ENCODE data around the gene TRAF3.
"Not testable (repeated sequence)": the region's sequence is repeated elsewhere in the genome, so short reads cannot be mapped to it uniquely, and the experiment has no call there.

Gene TRAF3

DNA sequence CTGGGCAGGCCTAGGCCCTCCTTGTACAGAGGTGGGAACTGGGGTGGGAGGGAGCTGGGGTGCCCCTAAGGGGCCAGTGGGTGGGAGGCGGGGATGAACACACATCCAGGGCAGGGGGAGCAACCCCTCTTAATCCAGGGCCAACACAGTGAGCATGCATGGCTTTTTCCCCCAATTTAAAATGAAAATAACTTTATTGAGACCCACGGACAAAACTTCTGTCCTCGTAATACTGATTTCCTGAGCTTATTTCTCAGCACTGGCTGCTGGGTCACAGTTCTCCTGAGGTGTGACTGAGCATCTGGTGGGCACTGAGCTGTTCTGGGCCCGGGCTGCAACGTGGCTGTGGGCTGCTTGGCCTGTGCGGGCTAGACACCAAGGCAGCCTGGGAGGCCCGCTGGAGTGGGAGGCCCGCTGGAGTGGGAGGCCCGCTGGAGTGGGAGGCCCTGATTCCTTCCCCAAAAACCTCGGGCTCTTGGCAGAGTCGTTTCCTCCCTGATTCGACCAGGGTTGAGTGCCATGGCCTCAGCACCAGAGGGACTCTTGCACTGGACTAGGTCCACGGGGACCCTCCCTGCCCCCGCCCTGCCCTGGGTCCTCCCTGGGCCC, 24.9 kb upstream of the TRAF3 start:
- Histone ChIP-seq H3K4me3 (ENCODE audit: low read depth in 1 of 2, low read length in 2 of 2) (no peak overlapping the region), H3K4me1 (ENCODE audit: control insufficient read depth in 1 of 2, insufficient read depth in 2 of 2, low read length in 2 of 2) (no peaks in the 10 kb centered on the region), H3K27me3 (ENCODE audit: control insufficient read depth in 1 of 2, insufficient read depth in 2 of 2, low read length in 2 of 2) (no peaks in the 10 kb centered on the region), H3K9ac (ENCODE audit: low read depth in 1 of 2, low read length in 2 of 2) (no peak overlapping the region), H3K9me3 (ENCODE audit: control insufficient read depth in 1 of 2, low read length in 2 of 2) (no peaks in the 10 kb centered on the region), H3K27ac (ENCODE audit: low read depth, low read length) (no peak overlapping the region), H3K36me3 (ENCODE audit: control insufficient read depth in 1 of 2, insufficient read depth in 2 of 2, low read length in 2 of 2) (peaks cover 0 to 2% of the 10 kb centered on the region in 2 donors)

DNA sequence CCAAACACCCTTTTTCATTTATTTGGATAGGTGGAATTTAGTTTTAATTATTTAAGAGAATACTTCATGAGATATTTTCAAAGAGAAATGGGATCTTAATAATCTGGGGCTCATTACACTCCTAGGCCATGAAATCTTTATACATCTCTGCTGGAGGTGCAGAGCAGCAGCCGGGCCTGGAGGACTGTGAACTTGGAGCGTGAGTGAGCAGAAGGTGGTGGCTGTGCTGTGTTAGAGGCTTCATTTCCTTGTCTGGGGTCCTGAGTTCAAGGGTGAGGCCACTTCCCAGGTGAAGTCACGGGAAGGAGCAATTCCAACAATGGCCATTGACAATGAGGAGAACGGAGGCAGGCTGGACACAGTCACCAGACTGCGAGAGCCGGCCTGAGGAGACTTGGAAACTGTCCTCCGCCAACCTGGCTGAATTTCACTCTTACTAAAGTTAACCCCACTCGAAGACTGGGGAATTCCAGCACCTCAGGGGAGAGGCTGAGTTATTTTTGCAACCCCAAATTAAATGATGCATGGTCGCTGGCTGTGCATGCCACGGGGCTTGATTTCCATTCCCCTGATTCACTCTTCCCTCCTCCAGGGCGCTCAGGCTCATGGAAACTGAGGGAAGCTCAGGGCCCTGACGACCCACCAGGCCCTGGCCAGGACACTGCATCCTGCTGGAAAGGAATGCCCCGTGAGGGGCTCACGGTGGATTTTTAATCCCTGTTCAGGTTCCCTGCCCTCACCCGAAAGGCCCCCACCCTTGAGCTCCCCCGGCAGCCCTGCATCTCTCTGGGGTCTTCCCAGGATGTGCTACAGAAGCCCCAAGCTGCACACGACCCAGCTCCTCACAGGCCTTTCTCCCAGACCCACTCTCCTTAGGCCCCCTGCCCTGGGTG, 22.6 kb upstream of the TRAF3 start:
- Histone ChIP-seq H3K27me3 (ENCODE audit: control insufficient read depth in 1 of 2, insufficient read depth in 2 of 2, low read length in 2 of 2) (no peaks in the 10 kb centered on the region), H3K36me3 (ENCODE audit: control insufficient read depth in 1 of 2, insufficient read depth in 2 of 2, low read length in 2 of 2) (peaks cover 0 to 2% of the 10 kb centered on the region in 2 donors)

DNA sequence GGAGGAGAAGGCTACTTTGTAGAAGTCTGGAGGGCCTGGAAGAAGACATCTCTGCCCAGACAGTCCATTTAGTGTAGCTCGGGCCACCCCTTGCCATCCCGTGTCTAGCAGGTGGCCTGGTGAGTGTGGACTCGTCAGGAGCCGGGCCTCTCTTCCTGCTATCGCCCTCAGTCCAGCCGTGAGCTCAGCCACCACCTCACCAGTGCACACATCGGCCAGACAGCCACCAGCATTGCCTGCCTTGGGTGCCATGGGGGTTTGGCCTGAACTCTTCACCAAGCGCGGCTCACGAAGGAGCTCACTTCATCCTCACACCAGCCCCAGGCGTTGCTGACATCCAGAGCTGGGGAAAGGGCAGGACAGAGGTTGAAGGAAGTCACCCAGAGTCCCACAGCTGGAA, 19.6 kb upstream of the TRAF3 start:
- Histone ChIP-seq H3K4me1 (ENCODE audit: control insufficient read depth in 1 of 2, insufficient read depth in 2 of 2, low read length in 2 of 2) (peaks cover 4 to 10% of the 10 kb centered on the region in 2 donors), H3K27ac (ENCODE audit: low read depth, low read length) (no peak overlapping the region), H3K4me3 (ENCODE audit: low read depth in 1 of 2, low read length in 2 of 2) (no peak overlapping the region), H3K36me3 (ENCODE audit: control insufficient read depth in 1 of 2, insufficient read depth in 2 of 2, low read length in 2 of 2) (no peaks in the 10 kb centered on the region), H3K27me3 (ENCODE audit: control insufficient read depth in 1 of 2, insufficient read depth in 2 of 2, low read length in 2 of 2) (no peaks in the 10 kb centered on the region), H3K9ac (ENCODE audit: low read depth in 1 of 2, low read length in 2 of 2) (no peak overlapping the region), H3K9me3 (ENCODE audit: control insufficient read depth in 1 of 2, low read length in 2 of 2) (no peaks in the 10 kb centered on the region)

More for the DNA sequence above, 22.6 kb upstream of the TRAF3 start:
- no peak overlapping the region for H3K4me3 ChIP-seq (ENCODE audit: low read depth in 1 of 2, low read length in 2 of 2)
- no peaks in the 10 kb centered on the region for H3K9me3 ChIP-seq (ENCODE audit: control insufficient read depth in 1 of 2, low read length in 2 of 2)
- H3K4me1 ChIP-seq (ENCODE audit: control insufficient read depth in 1 of 2, insufficient read depth in 2 of 2, low read length in 2 of 2): no peaks in the 10 kb centered on the region
- no peak overlapping the region for H3K9ac ChIP-seq (ENCODE audit: low read depth in 1 of 2, low read length in 2 of 2)
- H3K27ac ChIP-seq (ENCODE audit: low read depth, low read length): no peak overlapping the region

DNA sequence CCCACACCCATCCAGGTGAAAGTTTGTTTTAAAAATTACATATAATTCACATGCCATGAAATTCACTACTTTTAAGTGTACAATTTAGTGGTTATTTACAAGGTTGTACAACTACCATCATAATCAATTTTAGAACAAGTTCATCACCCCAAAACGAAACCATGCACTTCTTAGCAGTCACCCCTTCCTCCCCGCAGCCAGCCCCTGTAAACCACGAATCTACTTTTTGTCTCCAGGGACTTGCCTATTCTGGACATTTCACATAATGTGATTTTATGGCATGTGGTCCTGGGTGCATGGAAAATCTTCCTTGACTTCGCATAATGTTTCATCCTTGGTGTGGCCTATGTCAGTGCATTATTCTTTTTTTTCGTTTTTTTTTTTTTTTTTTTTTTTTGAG, 19.2 kb upstream of the TRAF3 start:
- Histone ChIP-seq H3K4me1 (ENCODE audit: control insufficient read depth in 1 of 2, insufficient read depth in 2 of 2, low read length in 2 of 2) (peaks cover 4 to 10% of the 10 kb centered on the region in 2 donors), H3K36me3 (ENCODE audit: control insufficient read depth in 1 of 2, insufficient read depth in 2 of 2, low read length in 2 of 2) (no peaks in the 10 kb centered on the region), H3K27me3 (ENCODE audit: control insufficient read depth in 1 of 2, insufficient read depth in 2 of 2, low read length in 2 of 2) (no peaks in the 10 kb centered on the region), H3K4me3 (ENCODE audit: low read depth in 1 of 2, low read length in 2 of 2) (no peak overlapping the region), H3K9me3 (ENCODE audit: control insufficient read depth in 1 of 2, low read length in 2 of 2) (no peaks in the 10 kb centered on the region), H3K9ac (ENCODE audit: low read depth in 1 of 2, low read length in 2 of 2) (no peak overlapping the region), H3K27ac (ENCODE audit: low read depth, low read length) (no peak overlapping the region)

DNA sequence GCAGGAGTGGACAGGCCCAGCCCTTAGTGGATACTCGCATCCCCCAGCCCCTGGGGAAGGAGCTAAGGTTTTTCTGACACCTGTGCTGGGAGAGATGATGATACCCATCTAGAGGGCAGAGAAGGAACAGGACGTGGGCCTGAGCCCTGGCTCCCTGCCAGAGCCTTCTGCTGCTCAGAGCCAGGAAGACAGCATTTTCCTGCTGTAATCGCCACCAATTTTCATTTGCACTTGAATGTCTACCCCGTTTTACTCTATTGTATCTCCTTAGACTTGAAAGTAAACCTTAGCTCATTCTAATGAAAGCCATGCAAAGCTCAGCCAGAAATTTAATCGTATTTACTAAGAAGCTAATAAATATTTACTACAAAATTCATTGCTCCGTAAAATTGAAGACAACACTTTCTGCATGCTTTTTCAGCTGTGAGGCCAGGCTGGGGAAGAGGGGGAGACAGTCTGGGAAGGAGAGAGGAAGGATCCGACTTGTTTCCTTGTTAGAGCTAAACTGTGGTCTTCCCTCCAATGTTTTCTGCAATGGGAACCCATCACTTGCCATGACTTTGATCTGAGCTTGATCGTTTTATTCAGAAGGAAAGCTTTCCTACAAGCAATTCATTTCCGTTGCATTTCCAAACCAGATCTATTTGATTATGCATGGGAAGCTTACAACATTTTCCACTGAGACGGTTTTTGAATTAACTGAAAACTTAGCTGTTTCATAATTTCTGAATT, 17.6 kb upstream of the TRAF3 start:
- Histone ChIP-seq H3K9ac (ENCODE audit: low read depth in 1 of 2, low read length in 2 of 2) (no peak overlapping the region), H3K27me3 (ENCODE audit: control insufficient read depth in 1 of 2, insufficient read depth in 2 of 2, low read length in 2 of 2) (no peaks in the 10 kb centered on the region), H3K27ac (ENCODE audit: low read depth, low read length) (no peak overlapping the region), H3K36me3 (ENCODE audit: control insufficient read depth in 1 of 2, insufficient read depth in 2 of 2, low read length in 2 of 2) (no peaks in the 10 kb centered on the region), H3K9me3 (ENCODE audit: control insufficient read depth in 1 of 2, low read length in 2 of 2) (no peaks in the 10 kb centered on the region), H3K4me3 (ENCODE audit: low read depth in 1 of 2, low read length in 2 of 2) (no peak overlapping the region), H3K4me1 (ENCODE audit: control insufficient read depth in 1 of 2, insufficient read depth in 2 of 2, low read length in 2 of 2) (peaks cover 4 to 10% of the 10 kb centered on the region in 2 donors)

DNA sequence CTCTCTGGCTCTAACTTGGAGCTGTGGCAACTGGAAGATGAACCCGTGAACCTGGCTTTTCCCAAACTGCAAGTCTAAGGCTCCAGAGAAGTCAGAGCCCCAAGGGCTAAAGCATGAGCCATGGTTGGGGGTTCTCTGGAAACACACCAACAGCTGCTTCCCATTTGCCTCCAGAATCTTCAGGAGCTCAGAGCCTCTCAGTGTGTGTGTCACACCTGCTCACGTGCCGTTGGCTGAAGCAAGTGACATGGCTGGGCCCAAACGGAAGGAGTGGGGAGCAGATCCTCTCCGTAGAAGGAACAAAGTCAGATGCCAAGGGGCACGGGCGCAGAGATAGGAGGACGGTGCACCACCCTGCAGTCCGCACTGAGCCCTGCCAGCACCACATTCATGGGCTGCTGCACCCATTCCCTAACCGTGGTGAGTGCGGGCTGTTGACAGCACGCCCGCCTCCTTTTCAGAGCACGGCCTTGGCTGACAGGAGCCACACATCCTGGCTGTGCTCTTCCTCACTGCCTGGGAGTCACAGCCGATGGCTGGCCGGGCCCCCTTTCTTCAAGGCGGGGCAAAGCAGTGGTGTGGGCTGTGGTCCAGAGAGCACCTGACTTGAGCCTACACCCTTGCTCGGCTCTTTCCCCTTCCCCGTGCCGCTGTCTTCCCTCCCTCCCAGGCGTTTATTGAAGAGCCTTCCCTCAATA, 16.6 kb upstream of the TRAF3 start:
- Histone ChIP-seq H3K4me3 (ENCODE audit: low read depth in 1 of 2, low read length in 2 of 2) (peak overlapping the region in 1 of 2 donors; percentile 53), H3K27me3 (ENCODE audit: control insufficient read depth in 1 of 2, insufficient read depth in 2 of 2, low read length in 2 of 2) (no peaks in the 10 kb centered on the region), H3K4me1 (ENCODE audit: control insufficient read depth in 1 of 2, insufficient read depth in 2 of 2, low read length in 2 of 2) (peaks cover 4 to 10% of the 10 kb centered on the region in 2 donors), H3K36me3 (ENCODE audit: control insufficient read depth in 1 of 2, insufficient read depth in 2 of 2, low read length in 2 of 2) (no peaks in the 10 kb centered on the region), H3K27ac (ENCODE audit: low read depth, low read length) (no peak overlapping the region), H3K9me3 (ENCODE audit: control insufficient read depth in 1 of 2, low read length in 2 of 2) (no peaks in the 10 kb centered on the region), H3K9ac (ENCODE audit: low read depth in 1 of 2, low read length in 2 of 2) (no peak overlapping the region)

DNA sequence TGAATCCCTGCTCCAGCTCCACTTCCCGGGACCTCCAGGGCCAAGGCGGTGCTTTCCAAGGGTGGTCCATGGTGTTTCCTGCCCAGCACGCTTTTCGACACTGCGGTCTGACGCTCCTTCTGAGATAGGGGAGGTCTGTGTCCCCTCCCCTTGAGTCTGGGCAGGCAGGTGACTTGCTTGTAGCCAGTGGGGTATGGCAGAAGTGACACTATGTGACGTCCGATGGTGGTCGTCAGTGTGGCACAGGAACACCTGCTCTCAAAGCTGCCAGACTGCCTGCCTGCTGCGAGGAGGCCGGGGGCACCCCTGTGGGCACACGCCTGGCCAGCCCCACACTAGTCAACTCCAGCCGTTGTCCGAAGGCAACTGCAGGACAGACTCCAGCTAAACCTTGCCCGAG, 16.0 kb upstream of the TRAF3 start:
- H3K4me1 ChIP-seq (ENCODE audit: control insufficient read depth in 1 of 2, insufficient read depth in 2 of 2, low read length in 2 of 2): peaks cover 4 to 10% of the 10 kb centered on the region in 2 donors
- no peak overlapping the region for H3K9ac ChIP-seq (ENCODE audit: low read depth in 1 of 2, low read length in 2 of 2)
- no peaks in the 10 kb centered on the region for H3K9me3 ChIP-seq (ENCODE audit: control insufficient read depth in 1 of 2, low read length in 2 of 2)
- H3K27me3 ChIP-seq (ENCODE audit: control insufficient read depth in 1 of 2, insufficient read depth in 2 of 2, low read length in 2 of 2): no peaks in the 10 kb centered on the region
- no peak overlapping the region for H3K27ac ChIP-seq (ENCODE audit: low read depth, low read length)
- peak overlapping the region in 1 of 2 donors; percentile 53 for H3K4me3 ChIP-seq (ENCODE audit: low read depth in 1 of 2, low read length in 2 of 2)
- H3K36me3 ChIP-seq (ENCODE audit: control insufficient read depth in 1 of 2, insufficient read depth in 2 of 2, low read length in 2 of 2): no peaks in the 10 kb centered on the region

DNA sequence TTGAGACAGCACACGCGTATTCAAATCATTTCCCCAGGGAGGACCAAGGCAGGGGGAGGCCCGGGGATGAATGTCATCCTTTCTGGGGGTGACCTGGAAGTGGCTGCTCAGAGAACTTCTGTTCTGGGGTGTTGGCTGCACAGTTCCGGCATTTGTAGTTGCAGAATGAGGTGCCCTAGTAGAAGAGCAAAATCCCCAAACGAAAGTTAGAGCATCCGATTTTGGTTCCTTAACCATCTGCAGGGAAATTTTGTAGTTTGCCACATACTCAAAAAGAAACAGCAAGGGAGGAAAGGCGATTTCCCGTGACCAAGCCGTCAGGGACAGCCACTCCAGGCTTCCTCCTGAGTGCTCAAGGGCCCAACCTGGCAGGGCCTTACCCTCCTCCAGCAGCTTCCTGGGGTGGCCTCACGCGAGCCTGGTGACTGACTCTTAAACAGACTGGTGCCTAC, 13.0 kb upstream of the TRAF3 start:
- Histone ChIP-seq H3K9me3 (ENCODE audit: control insufficient read depth in 1 of 2, low read length in 2 of 2) (no peaks in the 10 kb centered on the region), H3K4me1 (ENCODE audit: control insufficient read depth in 1 of 2, insufficient read depth in 2 of 2, low read length in 2 of 2) (peaks cover 4 to 10% of the 10 kb centered on the region in 2 donors), H3K9ac (ENCODE audit: low read depth in 1 of 2, low read length in 2 of 2) (no peak overlapping the region), H3K27me3 (ENCODE audit: control insufficient read depth in 1 of 2, insufficient read depth in 2 of 2, low read length in 2 of 2) (no peaks in the 10 kb centered on the region), H3K27ac (ENCODE audit: low read depth, low read length) (no peak overlapping the region), H3K36me3 (ENCODE audit: control insufficient read depth in 1 of 2, insufficient read depth in 2 of 2, low read length in 2 of 2) (no peaks in the 10 kb centered on the region), H3K4me3 (ENCODE audit: low read depth in 1 of 2, low read length in 2 of 2) (no peak overlapping the region)

DNA sequence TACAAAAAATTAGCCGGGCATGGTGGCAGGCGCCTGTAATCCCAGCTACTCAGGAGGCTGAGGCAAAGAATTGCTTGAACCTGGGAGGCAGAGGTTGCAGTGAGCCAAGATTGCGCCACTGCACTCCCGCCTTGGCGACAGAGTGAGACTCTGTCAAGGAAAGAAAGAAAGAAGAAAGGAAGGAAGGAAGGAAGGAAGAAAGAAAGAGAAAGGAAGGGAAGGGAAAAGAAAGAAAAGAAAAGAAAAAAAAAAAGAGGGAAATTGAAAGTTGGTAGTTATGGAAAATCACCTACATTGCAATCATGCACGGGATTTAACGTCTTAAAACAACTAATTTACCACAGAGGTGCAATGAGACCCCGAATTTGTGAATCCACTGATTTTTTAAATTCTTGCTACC, 11.5 kb upstream of the TRAF3 start:
- not testable (repeated sequence) for H3K4me3 ChIP-seq (ENCODE audit: low read depth in 1 of 2, low read length in 2 of 2); H3K4me1 ChIP-seq (ENCODE audit: control insufficient read depth in 1 of 2, insufficient read depth in 2 of 2, low read length in 2 of 2); H3K27ac ChIP-seq (ENCODE audit: low read depth, low read length); H3K9ac ChIP-seq (ENCODE audit: low read depth in 1 of 2, low read length in 2 of 2); H3K9me3 ChIP-seq (ENCODE audit: control insufficient read depth in 1 of 2, low read length in 2 of 2); H3K27me3 ChIP-seq (ENCODE audit: control insufficient read depth in 1 of 2, insufficient read depth in 2 of 2, low read length in 2 of 2); H3K36me3 ChIP-seq (ENCODE audit: control insufficient read depth in 1 of 2, insufficient read depth in 2 of 2, low read length in 2 of 2)

All from duodenal mucosa (tissue), 2 donors.